ENCODE results near the gene PGM2L1.
A peak's percentile ranks its signal among the peaks of the same experiment; 100 is the strongest.
"Not testable (repeated sequence)": the region's sequence is repeated elsewhere in the genome, so short reads cannot be mapped to it uniquely, and the experiment has no call there.

The PGM2L1 gene

DNA sequence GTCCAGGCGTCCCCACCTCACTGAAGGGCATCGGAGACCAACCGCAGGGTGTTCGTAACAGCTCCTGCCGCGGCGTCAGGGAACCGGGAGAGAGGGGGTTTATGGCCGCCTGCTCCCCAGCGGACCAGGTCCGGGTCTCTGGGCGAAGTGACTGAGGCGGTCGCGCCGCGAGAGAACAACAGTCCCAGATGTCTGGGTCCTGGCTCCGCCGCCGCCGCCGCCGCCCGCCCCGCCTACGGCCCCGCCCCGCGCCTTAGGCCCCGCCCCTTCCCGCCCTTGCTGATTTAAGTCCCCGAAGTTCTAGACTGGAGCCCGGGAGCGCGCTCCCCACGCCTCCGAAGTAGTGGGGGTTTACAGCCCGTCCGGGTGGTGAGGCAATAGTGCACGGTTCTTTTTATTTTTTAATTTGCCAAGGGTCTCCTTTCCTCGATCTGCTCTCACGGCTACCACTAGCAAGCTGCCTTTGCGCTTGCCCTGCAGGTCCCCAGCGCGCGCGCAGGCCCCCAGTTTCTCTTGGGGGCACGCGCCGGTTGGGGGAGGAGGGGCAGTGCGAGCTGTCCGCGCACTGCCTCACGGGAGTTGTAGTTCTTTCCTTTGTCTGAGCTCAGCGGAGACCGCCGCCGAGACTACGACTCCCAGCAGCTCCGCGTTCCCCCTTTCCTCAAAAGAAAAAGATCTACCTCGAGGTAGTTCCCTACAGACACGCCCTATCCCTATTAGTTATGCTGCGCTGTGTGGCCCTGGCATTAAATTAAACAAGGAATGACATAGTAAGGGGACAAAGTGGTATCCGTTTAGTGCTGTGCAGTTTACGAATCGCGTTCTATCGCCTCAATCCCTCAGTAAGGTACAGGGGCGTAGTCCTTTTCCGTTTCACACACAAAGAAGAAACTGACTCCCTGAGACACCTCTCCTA is at the start of gene PGM2L1:
Gene PGM2L1, minus strand, starts transcription at position 190 of the 916 bp plus-strand sequence. CDS start 272 bp downstream, outside the sequence.
- DNase-seq (ENCODE audit: low read depth in 3 of 3), result peak; percentile 84 to 90 (median 85)

DNA sequence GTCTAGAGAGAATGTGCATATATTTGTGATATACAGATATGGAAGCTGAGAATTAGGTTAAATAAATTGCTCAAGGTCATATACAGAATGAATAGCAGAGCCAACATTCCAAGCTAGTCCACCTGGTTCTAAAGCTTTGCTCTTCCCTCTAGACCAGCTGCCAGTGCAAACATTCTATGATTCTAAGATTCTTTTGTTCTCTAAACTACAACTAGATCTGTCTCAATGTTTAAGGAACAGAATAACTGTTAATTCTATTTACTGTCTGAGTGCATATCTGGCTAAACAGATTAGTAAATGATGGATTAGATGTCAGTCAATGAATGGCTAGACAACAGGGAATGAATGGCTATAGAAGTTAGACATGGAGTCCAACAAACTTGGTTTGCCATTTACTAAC is 49.5 kb upstream of the PGM2L1 start:
- DNase-seq (ENCODE audit: low read depth in 3 of 3), result no peak

DNA sequence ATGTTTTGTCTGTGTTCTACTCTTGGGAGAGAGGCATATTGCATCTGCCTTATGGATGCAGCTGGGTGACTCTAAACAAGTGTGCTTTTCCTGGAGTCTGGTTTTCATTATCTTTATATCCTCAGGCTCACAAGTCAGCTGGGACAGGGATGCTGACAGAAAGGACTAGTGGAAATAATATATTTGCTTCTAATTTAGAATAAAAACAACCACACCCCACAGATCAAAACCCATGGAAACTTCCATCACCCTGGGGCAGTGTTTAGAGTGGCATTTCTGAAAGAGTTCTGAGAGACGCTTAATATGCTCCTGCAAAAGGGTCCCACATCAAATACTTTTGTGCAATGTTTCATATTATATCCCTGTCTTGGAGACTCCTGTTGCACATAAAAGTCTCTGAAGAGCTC is 48.3 kb upstream of the PGM2L1 start:
- no peak for DNase-seq (ENCODE audit: low read depth in 3 of 3)

DNA sequence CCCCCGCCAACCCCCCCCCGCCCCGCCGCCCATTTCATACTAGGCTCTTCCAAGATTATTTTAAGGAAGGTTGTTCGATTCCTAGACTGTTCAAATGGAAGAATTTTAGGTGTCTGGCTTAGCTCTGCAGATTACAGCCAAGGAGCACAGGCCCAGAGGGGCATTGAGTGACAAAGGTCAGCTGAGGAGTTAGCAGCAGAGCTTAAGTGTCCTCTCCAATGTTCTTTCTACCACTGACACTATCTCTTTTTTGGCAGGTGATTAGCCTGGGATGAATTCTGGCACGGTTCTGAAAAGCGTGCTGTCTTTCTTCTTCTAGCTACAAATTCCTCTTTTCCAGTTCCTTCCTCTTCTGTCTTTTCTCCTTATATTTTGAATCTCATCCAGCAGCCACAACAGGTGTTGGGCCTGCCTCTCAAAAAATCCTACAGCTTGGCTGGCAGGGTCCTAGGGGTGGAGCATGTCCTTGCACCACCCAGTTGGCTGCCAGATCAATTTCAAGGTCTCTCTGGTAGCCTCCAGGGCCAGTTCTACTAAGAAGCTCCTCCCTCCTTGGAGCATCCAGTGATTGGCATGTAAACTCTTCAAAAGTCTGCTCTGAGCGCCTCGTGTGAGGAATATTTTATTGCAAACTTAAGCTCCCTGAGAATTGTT is 46.1 kb upstream of the PGM2L1 start:
- no peak for DNase-seq (ENCODE audit: low read depth in 3 of 3)

DNA sequence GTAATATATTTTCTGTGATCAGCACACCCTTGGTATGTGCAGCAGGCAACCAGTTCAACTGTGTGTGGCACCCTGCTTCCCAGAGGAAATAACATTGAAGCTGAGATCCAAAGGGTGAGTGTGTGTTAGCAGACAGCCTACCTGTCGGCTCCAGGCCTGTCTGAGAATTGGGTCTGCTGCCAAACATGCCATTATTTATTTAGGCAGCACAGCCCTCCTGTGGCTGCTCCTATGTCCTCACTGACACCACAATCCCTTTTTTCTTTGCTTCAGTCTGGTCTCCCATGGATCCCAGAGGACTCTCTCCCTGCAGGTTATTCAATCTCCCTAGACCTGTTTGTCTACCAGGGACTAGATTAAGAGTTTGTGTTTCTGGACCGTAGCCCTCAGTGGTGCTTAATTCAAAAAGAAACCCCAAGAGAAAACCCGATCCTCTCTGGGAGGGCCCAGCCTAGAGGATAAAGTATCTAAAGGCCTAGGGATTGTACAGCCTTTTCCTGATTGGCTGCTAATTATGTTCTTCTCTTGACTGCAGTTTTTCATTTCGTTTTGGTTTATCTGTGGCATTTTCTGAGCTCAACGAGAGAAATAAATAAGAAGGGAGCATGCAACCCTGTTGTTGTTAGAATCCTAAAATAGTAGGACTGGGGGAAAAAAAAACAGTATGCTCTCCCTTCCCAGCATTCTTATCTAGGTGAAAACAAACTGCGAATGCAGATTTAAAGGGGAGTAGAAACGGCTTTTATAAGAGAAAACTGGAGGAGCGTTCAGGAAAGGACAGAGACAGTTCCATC is 45.0 kb upstream of the PGM2L1 start:
- no peak for DNase-seq (ENCODE audit: low read depth in 3 of 3)

DNA sequence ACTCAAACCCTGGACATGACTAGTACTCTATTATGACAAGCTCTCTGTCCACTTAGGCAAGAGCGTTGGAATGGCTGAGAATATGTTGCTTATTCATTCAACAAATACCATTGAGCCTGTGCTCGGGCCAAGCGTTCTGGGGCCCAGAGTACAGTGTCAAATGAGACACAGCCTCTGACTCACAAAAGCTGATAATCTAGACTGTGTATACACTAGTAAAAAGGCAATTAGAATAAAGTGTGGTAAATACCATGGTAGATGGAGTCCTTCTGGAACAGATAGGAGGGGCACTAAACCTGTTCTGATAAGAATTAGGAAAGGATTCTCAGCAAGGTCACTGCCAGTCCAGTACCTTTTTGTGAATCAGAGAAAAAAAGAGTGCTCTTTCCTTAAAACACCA is 44.4 kb upstream of the PGM2L1 start:
- no peak for DNase-seq (ENCODE audit: low read depth in 3 of 3)

DNA sequence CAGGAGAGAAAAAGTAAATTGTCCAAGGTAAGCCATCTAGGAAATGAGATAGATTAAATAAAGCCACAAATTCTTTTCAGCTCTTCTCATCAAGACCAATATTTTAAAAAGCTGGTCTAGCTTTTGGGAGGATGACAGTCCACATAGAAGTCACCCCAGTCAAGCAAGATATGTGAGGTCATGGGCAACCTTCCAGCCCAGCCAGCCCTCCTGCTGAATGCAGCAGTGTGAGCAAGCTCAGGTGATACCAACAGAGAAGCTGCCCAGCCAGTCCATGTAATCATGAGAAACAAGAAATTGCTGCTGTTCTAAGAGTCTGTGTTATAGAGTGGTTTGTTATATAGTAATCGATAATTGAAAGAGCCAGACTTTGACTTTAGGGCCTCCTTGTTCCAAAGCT is 40.4 kb upstream of the PGM2L1 start:
- no peak for DNase-seq (ENCODE audit: low read depth in 3 of 3)

DNA sequence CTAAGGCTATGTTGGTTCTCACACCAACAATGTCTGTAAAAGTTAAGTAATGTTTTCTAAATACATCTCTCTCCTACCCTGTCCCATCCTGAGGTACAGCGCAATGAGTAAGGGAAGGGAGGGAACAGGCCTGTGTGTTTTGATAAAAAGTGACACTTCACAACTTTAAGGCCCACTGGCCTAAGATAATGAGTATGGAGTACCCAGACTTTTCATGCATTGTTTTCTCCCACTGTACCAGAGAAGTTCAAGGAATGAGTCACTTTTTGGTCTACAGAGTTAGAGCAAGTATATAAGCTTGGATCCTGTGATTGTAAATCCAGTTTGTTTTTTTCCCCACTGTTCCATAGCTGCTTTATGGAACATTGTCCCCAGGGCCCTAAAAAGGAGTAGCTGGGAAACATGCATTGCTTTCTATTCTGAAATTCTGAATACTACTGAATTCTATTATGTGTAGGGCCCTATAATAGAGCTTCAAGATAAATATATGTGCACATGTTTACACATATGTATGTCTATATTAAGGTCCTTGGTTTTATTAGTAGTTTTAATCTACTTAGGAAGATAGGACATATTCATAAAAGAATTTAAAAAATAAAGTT is 39.3 kb upstream of the PGM2L1 start:
- DNase-seq (ENCODE audit: low read depth in 3 of 3), result no peak

DNA sequence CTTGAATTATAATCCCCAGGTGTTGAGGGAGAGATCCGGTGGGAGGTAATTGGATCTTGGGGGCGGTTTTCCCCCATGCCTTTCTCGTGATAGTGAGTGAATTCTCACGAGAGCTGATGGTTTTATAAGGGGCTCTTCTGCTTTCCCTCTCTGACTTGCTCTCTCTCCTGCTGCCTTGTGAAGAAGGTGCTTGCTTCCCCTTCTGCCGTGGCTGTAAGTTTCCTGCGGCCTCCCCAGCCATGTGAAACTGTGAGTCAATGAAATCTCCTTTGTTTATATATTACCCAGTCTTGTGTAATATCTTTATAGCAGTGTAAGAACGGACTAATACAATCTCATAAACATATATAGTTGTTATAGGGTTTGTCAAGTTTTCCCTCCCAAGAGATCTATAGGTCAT is 36.3 kb upstream of the PGM2L1 start:
- no peak for DNase-seq (ENCODE audit: low read depth in 3 of 3)

DNA sequence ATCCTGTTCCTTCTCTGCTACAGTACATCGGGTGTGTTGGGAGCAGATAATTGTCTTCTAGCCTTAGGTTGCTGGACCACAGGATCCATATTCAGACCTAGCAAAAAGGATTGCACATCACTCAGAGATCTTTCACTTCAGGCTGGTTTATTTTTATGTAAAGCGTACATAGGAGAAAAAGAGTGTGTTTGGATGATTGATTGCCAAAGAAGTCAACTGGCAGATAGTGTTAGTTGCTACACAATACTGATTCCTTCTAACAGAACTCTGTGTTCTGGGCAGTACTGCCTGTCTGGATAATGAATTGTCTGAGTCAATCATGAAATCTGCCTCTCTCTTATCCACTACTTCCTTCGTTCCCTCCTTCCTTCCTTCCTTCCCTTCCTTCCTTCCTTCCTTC is 31.0 kb upstream of the PGM2L1 start:
- DNase-seq (ENCODE audit: low read depth in 3 of 3), result no peak

DNA sequence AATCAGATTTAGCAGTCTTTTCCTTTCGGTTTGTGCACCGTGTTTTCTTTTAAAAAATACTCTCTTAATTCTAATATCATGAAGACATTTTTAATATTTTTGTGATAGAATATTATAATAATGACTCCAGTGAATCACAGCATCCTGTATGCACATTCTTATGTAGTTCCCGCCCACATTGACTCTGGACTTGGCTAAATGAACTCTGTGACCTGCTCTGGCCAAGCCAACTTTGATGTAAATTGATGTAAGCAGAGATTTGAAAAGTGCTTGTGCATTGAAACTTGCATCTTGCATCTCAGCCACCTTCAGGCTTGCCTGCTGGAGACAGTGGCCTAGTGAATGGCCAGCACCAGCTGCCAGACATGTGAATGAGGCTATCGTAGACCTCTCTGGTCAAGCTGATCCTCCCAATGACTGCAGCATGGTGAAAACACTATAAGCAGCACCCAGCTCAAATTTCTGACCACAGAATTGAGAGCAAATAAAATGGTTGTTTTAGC is 29.2 kb upstream of the PGM2L1 start:
- DNase-seq (ENCODE audit: low read depth in 3 of 3), result no peak

DNA sequence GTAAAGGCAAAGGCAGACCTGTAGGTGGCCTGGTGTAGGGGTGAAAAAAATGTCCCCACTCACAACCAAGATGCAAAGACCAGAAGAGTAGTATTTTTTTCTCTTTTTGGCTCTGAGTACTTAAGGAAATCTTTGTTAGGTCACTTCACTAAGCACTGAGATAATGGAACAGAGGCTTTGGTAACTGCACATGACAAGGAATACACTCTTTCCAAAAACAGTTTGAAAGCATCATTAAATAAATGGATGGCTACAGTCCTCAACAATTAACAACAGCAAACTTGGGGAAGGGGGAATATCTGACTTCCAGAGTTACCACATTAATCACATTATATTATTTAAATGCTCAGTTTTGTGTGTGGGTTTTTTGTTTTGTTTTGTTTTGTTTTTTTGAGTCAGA is 26.9 kb upstream of the PGM2L1 start:
- no peak for DNase-seq (ENCODE audit: low read depth in 3 of 3)

DNA sequence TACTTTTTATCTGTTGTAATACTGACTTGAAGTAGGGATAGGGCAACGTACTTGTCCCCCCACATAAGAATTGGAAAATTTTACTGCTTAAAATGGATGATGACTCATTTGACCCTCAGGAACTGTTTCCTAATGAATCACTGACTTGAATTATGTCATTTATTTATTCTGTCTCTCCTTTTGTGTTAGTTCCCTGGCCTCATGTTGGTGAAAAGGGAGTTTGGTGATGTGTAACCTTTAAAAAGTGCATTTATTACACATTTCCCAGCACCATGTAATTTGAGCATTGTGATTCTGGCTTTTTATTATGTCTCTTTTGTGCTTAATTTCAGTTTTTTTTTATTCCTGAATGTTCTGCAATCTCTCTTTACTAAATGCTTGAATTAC is 20.3 kb upstream of the PGM2L1 start:
- no peak for DNase-seq (ENCODE audit: low read depth in 3 of 3)

DNA sequence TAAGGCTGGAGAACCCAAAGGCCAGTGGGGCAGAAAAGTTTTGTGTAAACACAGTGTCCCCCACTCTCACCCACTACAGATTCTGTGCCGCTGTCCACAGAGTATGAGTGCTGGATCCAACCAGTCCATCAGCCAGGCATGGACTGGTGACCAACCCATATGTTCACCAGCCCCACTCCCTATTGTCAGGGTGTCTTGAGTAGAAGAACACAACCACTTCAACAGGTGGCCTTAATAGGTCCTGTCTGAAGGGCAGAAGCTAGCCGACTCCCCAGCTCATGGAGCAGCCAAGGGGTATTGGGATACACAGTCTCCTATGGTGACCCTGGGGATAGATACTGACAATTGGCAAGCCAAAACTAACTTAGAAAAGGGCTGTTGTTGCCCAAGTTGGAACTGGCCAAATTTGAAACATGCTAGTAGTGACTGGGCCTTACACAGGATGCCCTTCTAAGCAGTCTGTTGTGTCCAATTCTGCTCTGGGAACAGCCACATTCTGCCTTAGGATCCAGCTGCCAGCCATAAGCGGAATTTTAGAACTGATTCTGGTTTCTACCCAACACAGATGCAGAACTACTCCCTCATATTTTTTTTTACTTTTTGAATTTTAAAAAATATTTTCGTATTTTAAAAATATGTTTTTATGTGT is 19.8 kb upstream of the PGM2L1 start:
- no peak for DNase-seq (ENCODE audit: low read depth in 3 of 3)

DNA sequence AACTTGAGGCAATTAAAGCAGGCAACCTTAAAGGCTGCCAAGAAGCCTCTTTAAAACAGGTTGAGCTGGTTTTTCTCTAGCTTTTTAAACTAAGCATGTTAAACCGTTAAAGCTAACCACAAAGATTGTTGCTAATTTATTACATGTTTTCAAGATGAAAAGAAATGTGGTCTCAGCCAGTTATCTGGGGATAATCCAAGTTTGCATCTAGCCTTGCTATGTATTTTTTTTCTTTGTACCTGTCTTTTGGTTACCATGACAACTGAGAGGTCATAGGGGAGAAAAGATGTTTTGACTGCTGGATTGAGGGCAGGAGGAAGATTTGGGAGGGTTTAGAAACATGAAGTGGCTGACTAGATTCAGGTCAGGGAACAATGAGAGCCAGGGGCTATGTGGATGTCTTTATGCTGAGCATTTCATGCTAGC is 19.2 kb upstream of the PGM2L1 start:
- DNase-seq (ENCODE audit: low read depth in 3 of 3), result no peak

DNA sequence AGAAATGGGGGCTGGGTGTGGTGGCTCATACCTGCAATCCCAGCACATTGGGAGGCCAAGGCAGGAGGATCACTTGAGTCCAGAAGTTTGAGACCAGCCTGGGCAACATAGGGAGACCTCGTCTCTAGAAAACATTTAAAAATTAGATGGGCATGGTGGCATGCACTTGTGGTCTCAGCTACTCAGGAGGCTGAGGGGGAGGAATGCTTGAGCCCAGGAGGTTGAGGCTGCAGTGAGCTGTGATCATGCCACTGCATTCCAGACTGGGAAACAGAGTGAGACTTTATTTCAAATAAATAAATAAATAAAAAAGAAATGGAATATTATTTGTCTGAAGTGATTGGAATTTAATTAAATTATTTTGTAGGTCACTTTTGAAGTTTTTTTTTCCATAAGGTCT is 18.7 kb upstream of the PGM2L1 start:
- not testable (repeated sequence) for DNase-seq (ENCODE audit: low read depth in 3 of 3)

DNA sequence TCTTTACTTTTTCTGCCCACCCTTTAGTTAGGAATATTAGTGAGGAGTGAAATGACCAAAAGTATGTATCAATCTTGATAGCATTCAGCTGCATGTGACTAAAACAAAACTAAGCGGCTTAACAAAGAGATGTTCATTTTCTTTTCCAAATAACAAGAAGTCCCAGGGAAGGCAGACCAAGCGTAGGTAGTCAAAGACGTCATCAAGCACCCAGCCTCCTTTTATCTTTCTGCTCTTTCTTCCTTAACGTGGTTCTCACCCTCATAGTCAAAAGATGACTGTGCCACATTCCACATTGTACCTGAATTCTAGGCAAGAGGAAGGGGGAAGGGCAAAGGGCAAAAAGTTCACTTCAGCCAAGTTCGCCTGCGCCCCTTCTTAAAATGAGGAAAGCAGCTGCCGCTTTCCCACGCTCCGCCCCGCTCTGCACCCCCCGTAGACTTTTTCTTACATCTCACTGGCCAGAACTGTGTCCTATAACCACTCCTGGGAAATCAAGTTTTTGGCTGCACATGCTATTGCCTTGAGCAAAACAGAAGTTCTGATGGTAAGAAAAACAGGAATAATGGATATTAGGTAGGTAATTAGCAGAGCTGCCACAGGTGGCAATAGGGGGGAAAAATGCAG is 14.6 kb upstream of the PGM2L1 start:
- DNase-seq (ENCODE audit: low read depth in 3 of 3), result no peak

DNA sequence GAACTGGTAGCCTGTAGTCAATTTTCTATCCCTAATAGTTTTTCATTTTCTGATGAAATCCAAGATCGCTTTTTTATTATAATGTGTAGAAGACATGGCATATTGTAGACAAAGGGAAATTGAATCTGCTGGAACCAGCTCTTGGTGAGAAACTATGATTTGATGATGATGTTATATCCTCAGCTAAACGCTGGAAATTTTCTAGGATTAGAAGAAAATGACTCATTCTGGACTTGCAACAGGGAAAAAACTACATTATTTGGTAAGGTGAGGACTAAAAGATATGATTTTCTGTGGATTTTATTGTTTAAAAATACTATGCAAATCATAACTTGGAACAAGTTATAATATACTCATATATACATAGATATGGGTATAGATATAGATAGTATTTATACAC is 14.1 kb upstream of the PGM2L1 start:
- DNase-seq (ENCODE audit: low read depth in 3 of 3), result no peak

DNA sequence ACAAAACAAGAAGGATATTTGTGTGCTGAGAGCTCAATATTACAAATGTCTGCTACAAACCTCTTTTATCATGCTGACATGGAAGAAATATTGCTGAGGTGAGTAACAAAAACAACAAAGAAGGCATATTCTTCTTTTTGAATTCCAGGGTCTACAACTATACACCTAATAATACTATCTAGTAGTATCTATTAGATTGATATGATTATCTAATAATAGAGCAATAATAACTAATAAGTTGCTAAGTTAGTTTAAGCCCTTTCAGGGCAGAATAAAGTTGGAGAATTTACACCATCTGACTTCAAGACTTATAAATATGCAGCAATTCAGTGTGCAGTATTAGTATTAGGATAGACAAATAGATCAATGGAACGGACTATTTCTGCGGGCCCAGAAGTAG is 11.4 kb upstream of the PGM2L1 start:
- DNase-seq (ENCODE audit: low read depth in 3 of 3), result no peak

DNA sequence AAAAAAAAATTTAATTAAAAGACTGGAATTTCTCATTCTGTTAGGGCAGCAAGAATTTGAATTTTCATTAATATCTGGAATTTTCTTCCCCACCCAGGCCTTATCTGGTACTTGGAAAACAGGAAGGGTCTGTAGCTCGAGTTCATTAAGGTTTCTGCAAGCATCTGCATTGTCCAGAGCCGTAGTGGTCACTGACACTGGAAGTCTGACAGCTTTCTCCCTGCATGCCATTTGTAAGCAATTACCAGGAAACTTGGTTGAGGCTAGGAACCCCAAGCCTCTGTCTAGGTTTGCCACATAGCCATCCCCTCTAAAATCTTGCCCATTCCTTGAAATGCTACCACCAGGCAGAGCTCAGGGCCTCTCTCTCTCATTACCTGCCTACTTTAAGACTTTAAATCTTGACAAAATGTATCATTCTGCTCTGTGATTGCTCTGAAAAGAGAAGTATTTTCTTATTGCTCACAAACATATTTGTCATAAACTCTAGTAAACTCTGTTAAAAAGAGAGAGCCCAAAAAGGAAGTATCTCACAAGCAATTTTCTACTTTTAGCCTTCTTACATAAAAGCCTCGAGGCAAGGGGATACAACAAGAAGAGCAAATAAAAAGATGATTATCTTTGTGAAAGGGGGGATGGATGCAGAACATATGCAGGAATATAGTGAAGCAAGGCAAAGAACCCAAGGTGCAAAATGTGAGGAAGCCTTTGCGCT is 5.5 kb upstream of the PGM2L1 start:
- no peak for DNase-seq (ENCODE audit: low read depth in 3 of 3)

Measured in stimulated activated CD4-positive, alpha-beta T cell treated with anti-CD3 and anti-CD28 coated beads, TNF-alpha, amount 100 ng/mL, for 48 hours (primary cell).